GM21737 (cell line): ENCODE results near the gene MSI2.
A peak's percentile ranks its signal among the peaks of the same experiment; 100 is the strongest.

Experiments used
- ATAC-seq: cut with Tn5 transposase; IDR thresholded peaks from one replicate; pipeline ENCODE4 v1.9.1; 2021; ENCODE audit warnings: mild to moderate bottlenecking, moderate library complexity; ENCODE audit not compliant: unreplicated experiment

The MSI2 gene

DNA sequence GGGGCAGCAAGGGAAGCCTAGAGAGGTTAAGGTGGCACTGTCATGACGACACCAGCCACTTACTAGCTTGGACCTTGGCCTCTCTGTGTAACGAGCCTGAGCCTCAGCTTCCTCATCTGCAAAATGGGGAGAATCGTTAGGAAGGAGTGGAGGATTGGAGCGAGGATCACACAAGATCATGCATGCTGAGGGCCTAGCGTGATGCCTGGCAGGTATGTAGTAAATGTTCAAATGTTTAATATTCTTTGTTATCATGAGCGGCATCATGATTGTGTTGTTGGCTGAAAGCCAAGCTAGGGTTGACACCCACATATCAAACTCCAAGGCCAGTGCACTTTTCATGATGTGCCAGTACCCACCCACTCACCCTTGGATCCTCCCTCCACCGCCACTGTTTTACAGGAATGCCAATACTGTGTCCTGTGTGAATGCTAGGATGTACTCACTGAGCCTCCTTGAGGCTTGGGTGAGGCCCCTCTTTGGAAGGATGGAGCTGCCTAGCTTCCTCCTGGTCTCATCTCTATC is 192.5 kb downstream of the MSI2 start:
- ATAC-seq: no peak

DNA sequence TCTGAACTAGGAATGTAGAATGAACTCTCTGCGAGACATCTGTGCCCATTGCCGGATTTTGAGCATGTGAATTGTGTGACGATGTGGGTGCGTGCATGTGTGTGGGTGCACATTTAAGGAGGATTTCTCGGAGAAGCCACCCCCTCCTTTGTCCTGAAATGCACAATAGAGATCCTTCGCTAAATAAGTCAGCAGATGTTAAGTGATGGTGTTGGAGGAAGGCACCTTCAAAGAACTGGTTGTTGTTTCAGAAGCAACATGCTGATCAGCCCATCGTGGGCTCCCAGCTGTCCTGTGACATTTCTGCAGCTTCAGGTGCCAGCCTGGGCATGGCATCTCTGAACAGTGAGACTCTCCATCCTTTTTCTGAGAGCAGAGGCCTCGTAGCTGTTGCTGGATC is 194.9 kb downstream of the MSI2 start:
- no peak for ATAC-seq

DNA sequence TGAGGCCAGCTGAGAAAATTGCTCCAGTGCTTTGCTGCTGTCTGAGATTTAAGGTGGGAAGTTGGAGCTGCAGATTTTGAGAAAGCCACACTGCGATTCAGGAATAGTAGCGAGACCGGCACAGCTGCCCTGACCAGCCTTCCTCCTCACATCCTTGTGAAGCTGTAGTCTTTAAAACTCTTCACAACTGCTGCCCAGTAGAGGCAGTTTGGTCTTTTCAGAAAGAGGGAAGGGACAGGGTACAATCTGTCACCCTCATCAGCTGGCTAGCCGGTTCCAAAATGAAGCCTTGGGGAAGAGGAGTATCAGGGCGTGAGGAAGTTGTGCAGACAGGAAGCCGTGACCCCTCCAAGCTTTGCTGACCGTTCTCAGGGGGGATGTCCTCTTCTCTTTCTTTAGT is 195.3 kb downstream of the MSI2 start:
- ATAC-seq: no peak

DNA sequence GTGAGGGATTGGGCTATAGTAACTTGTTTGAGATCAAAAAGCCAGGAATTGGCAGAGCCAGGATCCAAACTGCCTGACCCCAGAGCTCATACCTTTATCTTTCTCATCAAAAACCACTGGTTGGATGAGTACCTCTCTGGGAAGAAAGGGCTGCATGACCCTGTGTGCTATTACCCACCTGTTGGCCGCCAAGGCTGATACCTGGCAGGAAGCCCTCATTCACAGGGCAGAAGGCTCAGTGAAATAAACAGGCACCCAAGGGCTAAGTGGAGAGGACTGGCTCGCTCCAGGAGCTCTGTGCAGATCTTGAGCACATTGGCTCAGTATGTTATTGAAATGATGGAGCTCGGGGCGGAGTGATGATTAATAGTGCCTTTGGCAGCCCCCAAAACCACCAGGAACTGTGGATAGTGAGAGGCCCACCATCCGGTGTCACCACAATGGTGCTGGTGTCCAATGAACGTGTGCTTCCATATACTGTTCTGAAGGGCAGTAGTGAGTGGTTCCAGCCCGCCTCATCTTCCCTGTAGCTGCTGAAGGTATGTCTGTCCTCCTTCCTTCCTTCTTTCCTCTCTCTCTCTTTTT is 197.6 kb downstream of the MSI2 start:
- ATAC-seq: no peak

DNA sequence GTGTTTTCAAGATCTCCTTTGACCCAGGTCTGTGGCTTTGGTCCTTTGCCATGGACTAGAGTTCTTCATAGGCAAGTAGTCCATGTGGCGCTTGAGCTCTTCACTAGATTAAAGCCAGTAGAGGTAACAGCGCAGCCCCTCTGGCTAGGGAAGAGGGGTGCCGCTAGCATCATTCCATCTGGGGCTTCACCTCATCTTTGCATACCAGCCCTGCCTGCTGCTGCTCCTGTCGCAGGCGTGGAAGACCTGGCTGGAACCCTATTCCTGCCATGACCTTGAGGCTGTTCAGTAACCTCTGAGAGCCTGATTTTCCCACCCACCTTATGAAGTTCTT is 198.4 kb downstream of the MSI2 start:
- ATAC-seq: no peak

DNA sequence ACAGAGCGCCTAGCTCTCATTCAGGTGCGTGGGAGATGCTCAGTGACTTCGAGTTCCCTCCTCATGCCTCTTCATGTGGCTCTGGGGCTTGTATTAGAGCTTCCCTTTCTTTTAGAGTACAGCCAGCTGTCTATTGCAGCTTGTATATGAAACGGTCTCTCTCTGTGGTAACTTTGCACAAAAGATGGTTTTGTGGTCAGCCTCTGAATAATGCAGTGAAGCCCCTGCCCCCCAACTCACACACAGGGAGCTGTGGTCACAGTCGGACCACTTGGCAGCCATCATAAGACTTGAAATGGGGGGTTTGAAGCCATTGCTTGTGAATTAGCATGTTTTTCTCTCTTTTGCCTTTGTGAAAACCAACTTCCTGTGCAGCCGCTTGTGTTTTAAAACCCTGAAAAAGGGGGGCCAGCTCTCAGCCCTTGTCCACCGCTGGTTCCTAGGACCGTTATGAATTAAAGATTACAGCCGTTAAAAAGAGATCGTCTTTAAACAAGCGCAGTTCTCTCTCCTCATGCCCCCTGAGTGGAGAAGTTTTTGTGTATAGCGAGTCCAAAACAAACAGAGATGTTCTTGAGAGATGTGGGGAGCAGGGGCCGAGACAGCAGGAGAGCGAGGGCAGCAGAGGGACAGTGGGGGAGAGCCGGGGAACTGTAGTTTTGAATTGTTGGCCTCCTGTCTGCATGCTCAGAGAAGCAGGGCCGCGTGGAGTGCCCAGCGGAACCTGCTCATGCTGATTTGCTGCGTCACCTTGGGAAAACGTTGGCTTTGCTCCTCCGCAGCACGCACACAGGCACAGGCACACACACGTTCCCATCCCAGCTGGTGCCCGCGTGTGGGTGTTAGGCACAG is 199.0 kb downstream of the MSI2 start:
- peak; percentile 54 for ATAC-seq

DNA sequence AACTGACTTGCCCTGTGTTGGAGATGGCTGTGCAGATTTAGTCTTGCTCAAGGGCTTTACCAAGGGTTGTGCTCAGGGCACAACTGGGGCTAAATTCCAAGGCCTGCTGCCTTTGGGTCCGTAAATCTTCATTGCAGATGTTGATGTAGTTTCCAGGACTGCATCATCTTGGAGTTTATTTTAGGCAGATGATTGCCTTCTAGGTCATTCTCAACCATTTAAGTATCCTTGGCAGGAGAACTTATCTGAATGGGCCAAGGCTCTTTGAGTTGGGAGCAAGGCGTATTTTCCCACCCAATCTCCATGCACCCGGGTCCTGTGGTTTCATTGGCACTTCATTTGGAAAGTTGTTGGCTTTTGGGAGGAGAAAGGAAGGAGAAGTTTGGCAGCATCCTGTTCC is 200.3 kb downstream of the MSI2 start:
- ATAC-seq: no peak

- ATAC-seq: no peak
These were observed 200.9 kb downstream of the MSI2 start for GRCh38 chr17:57457188-57457587.

DNA sequence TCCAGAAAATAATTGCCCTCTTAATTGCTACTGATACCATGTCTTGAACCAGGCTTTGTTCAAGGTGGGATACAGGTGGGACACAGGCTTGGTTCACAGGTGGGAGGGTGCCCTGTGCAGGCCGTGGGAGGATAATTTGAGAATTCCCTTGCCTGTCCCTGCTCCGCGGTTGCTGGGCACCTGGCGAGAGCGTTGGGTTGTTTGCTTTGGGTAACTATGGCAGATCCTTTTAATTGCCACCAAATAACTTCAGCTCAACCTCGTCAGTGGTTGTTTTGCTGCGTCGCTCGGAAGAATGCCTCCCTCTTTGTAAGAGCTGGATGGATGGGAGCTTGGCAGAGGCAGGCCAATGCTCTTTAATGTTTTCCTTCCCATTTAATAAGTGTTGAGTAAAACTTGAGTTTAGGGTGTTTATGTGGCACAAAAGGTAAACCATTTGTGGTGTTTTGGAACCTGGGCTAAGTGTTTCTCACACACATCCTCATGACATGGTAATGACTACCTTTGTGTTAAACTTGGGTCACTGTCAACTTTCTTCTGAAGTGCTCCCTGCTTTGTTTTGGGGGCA is 202.5 kb downstream of the MSI2 start:
- ATAC-seq: no peak

DNA sequence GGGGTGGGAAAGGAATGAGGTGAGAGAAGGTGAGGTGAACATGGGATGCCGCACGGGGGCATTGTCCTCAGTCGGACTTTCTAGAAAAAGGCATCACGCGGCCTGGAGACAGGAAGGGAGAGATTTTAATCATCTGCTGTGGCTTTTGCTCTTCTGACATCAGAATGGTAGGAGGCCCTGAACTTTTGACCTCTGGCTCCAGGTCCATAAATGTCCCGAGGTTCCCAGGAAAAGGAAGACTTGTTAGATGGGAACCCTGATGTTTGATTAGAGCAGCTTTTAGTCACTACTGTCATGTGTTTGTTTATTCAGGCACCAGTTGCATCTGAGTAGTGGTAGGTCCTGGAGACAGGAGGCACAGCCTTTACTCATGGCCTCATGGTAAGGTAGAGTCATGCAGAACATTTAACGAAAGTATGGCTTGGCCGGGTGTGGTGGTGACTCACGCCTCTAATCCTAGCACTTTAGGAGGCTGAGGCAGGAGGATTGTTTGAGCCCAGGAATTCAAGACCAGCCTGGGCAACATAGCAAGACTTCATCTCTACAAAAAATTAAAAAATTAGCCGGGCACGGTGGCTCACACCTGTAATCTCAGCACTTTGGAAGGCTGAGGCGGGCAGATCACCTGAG is 203.1 kb downstream of the MSI2 start:
- no peak for ATAC-seq

GRCh38 chr17:57461082-57461481 is 204.8 kb downstream of the MSI2 start:
- ATAC-seq: no peak

DNA sequence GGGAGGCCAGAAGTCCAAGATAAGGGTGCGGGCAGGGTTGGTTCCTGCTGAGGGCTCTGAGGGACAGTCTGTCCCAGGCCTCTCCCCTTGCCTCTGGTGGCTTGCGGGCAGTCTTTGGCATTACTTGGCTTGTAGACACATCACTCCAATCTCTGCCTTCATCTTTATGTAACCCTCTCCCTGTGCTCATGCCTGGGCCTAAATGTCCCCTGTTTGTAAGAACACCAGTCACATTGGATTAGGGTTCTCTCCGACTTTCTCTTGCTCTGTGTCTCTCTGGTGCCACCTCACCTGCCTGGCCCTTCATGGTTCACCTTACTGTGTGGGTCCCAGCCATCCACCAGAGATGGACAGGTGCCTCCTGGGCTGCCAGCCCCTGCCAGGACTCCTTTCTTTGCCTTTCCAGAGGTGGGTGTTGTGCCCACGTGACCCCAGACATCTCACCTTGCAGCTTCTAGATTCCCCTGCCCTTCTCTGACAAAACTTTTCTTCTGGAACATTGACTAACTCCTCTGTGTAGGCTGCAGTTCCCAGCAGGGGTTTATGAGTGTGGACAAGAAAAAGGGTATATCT is 205.8 kb downstream of the MSI2 start:
- ATAC-seq: no peak

DNA sequence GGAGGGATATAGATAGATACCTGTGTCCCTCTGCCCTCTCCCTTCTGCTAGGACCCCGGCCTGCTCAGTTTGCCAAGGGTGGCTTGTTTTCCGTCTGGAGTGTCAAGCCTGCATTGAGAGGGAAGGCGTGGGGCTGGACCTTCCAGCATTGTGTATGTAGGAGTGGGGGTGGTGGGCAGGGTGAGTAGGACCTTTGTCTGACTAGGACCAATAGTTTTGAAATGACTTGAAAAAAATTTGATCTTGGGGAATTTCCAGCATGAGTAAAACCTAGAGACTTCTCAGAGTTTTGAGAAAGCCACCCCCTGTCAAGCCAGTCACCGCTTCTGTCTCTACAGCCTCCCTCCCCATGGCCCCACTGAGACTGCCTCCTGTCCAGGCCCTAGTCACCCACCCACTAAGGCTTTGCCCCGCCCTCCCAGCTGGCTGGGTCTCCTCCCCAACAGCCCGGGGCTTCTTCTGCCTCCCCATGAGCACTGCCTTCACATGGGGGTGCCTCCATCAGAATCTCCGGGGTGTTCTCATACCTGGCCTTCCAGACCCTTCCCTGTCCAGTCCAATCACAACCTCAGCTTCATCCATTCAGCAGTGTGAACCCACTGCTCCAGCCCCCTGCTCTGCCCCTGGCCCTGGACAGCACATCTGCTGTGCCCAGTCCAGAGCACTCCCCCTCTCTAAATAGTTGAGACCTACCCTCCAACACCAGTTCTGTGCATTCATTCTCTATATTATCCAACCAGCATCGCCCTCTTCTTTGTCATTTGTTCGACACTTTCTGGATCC is 207.0 kb downstream of the MSI2 start:
- peak; percentile 83 for ATAC-seq

DNA sequence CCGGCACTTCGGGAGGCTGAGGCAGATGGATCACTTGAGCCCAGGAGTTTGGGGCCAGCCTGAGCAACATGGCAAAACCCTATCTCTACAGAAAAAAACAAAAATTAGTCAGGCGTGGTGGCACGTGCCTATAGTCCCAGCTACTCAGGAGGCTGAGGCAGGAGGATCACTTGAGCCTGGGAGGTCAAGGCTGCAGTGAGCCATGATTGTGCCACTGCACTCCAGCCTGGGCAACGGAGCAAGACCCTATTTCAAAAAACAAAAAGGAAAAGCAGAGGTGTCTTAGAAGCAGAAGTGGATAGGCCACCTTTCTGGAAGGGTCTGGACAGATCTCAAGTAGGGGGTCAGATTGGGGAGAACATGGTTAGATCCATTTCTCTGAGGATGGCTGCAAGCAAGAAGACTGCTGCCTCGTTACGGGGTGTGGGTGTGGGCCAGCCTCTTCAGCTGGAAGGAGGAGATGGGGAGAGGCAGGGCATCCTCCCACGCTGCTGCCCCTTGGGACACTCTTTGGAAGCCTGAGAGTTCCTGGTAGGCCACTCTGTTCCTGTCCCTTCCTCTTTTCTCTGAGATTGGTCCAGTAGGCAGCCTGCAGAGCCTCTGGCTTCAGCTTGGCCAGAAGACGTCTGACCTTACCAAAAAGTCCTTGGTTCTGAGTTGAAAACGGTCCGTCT is 208.0 kb downstream of the MSI2 start:
- no peak for ATAC-seq

DNA sequence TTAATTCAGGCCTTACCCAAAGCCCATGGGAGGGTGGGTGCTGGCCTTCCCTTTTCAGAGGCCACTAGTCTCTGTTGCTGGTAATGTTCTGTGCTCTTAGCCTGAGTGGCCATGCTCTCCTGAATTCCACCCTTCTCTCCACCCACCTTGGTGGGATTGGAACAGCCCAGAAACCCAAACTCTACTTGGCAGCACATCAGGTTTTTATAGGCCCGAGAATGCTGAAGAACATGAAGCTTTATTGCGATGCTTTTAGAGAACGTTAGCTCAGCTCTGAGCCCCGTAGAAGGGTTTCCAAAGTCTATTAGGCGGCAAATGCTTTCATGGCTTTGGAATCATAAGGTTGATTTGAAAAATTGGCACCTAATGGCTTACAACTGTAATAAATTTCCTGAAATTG is 209.3 kb downstream of the MSI2 start:
- ATAC-seq: no peak

DNA sequence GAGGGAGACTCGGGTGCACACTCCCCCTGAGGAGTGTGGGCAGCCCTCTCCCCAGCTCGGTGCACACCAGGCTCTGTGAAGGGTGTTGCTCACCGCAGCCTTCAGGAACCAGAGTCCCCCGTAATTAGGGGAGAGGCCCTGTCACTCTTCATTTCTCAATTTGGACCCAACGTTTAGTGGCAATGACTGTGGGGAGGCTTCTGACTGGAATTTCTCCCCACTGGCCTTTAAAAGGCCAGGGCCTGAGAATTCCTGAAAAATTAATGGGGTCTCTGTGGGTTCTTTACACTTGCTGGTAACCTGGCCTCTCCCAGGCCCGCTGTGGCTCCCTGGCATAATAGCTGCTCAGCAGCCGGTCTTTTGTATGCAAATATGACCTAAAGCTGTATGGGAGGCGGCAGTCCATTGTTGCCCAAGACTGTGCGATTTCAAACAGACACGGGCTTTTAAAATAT is 209.7 kb downstream of the MSI2 start:
- ATAC-seq: no peak

- ATAC-seq: no peak
These were observed 210.2 kb downstream of the MSI2 start for GRCh38 chr17:57466521-57466920.

DNA sequence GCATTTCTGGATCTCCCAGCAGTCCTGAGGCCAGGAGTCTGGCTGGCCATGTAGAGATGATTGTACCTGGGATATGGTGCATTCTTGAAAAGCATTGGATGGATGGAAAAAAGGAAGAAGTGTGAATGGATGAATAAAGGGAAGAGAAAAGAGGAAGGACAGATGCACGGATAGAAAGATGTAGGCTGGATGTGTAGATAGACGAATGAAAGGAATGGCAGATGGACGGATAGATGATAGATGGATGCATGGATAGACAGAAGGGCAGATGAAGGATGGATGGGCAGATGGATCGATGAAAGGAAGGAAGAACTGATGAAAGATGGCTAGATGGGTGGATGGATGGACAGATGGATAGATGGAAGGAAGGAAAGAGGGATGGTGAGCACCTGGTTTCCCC is 210.9 kb downstream of the MSI2 start:
- no peak for ATAC-seq

GRCh38 chr17:57467801-57468200 is 211.5 kb downstream of the MSI2 start:
- ATAC-seq: no peak
